Suppressor macrophage treated with lipopolysaccharide for 4 hours (primary cell): ENCODE measurements around the gene RABEP1.
"Not testable (repeated sequence)": the region's sequence is repeated elsewhere in the genome, so short reads cannot be mapped to it uniquely, and the experiment has no call there.

Source experiments
- DNase-seq: peaks from one replicate; pipeline ENCODE4 v3.0.0-alpha.2; 2020

Gene RABEP1

DNA sequence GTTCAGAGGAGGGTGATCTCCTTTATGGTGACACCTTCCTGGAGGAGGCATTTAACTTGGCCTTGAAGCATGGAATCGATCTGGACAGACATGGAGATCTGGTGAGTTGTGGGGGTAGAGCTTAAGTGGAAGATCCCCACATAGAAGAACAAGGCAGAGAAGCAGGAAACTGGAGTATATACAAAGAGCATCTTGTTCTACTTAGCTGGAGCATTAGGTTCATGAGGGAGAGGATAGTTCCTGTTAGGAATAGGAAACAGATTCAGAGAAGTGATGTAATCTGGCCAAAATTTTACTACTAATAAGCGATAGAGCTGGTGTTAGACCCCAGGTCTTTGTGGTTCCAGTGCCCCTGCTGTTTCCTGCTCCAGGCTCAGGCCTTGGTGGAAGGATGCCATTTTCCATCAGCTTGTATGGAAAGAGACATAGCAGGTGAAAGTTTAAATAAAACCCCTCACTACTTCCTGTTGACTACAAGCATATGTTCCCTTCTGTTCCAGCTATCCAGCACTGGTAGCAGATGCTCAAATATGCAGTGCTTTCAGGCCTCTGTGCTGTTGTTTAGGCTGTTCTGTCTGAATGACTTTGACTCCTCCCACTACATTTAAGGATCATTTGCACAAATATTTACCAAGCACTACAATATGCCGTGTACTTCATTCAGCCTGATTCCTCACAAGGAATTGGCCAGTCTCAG, 147.3 kb downstream of the RABEP1 start:
- no peak for DNase-seq

DNA sequence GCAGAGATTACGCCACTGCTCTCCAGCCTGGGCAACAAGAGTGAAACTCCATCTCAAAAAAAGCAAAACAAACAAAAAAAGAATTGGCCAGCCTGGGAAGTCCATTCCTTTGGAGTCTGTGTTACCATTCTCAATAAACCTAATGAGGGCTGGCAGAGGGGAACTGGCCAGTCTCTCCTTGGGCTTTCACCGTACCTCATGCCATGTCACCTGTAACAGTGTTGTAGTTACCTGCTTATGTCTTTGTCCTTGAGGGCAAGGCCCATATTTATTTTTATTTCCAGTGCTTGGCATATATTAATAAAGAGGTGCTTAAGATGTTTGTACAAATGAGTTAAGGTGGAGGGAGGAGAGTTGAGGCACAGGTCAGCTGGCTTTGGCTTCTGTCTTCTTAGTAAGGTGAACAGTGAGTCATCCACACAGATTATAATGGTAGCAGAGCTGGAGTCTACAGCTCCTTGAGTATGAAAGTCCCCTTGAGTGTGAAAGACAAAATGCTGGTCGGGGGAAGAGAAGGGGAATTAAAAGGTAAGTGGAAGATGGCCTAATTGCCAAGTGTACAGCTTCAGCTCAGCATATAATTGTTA, 148.4 kb downstream of the RABEP1 start:
- DNase-seq: no peak

DNA sequence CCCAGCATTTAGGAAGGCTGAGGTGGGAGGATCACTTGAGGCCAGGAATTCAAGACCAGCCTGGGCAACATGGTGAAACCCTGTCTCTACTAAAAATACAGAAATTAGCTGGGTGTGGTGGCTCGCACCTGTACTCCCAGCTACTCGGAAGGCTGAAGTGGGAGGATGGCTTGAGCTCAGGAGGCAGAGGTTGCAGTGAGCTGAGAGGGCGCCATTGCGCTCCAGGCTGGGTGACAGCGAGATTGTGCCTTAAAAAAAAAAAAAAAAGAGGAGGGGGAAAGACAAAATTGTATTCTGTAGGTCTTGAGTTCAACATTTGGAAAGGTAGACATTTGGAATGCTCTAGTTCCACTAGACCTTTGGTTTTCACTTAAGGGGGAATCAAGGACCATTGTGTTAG, 149.2 kb downstream of the RABEP1 start:
- DNase-seq: not testable (repeated sequence)

GRCh38 chr17:5431949-5432556, 150.0 kb downstream of the RABEP1 start:
- no peak for DNase-seq

DNA sequence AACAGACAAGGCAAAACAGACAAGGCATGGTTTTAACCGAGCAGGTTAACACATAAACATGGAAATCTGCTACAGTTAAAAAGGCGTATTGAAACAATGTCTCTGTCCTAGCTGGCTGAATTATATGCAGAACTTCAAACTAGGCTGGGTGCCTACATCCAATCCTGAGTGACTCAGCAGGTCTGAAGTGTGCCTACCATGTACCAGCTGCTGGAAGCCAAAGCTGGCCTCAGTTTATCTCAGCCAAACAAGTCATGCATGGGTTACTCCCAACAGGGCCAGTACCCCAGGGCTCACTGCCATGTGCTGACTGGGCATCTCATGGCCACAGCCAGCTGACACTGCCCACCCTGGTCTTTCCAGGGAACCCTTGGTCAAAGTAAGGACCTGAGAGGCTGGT, 152.9 kb downstream of the RABEP1 start:
- DNase-seq: no peak
